Measurements from ENCODE around the gene ENTREP1. TPM values are rescaled to one million over a fixed set of nuclear protein-coding genes. Genes with fewer than 3 reads are reported as not detected.

The ENTREP1 gene
- total RNA-seq, 1 experiment from 2014 or later, result not detected

DNA sequence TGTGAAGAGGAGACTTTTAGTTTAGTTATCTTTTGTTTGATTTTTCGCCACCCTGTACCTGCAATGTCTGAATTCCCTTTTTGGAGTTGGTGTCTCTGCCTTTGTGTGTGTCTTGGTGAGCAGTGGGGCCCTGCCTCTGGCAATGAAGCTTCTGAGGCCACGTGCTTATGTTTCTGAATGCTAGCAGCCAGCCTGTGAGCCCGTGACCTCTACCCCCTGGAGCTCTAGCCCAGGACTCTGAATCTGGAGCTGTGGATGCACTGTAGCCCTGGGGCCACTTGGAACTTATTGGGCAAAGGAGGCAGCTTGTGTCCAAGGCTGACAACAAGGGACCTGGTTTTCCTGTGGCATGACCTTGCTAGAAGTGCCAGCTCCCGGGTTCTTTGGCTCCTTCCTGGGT lies 19.4 kb downstream of the ENTREP1 start:
- no TSS peak for BruUV-seq (replicated peaks)
- POLR2A ChIA-PET, result no interaction called here
- DNase-seq, result no peak
- H3K36me3 ChIP-seq (ENCODE audit: control insufficient read depth, insufficient read depth, low read length), result no peaks in the 10 kb centered on the region
- H3K27me3 ChIP-seq (replicated peaks; ENCODE audit: control insufficient read depth, insufficient read depth, low read length), result no peaks in the 10 kb centered on the region
- intact Hi-C loops (cut with micrococcal nuclease; ENCODE audit: unreplicated experiment), result no loop called here
- CTCF ChIA-PET, result no interaction called here
- Mint-ChIP-seq H3K27me3 (ENCODE audit: insufficient read depth, unreplicated experiment) (no peaks in the 10 kb centered on the region), H3K36me3 (ENCODE audit: insufficient read depth, unreplicated experiment) (no peaks in the 10 kb centered on the region), H3K9me3 (ENCODE audit: unreplicated experiment) (no peaks in the 10 kb centered on the region), H3K27ac (ENCODE audit: unreplicated experiment) (no peak overlapping the region), H3K4me1 (ENCODE audit: low read depth, unreplicated experiment) (no peaks in the 10 kb centered on the region), H3K4me3 (ENCODE audit: unreplicated experiment) (no peak overlapping the region)
- TF ChIP-seq, protein P1, sequence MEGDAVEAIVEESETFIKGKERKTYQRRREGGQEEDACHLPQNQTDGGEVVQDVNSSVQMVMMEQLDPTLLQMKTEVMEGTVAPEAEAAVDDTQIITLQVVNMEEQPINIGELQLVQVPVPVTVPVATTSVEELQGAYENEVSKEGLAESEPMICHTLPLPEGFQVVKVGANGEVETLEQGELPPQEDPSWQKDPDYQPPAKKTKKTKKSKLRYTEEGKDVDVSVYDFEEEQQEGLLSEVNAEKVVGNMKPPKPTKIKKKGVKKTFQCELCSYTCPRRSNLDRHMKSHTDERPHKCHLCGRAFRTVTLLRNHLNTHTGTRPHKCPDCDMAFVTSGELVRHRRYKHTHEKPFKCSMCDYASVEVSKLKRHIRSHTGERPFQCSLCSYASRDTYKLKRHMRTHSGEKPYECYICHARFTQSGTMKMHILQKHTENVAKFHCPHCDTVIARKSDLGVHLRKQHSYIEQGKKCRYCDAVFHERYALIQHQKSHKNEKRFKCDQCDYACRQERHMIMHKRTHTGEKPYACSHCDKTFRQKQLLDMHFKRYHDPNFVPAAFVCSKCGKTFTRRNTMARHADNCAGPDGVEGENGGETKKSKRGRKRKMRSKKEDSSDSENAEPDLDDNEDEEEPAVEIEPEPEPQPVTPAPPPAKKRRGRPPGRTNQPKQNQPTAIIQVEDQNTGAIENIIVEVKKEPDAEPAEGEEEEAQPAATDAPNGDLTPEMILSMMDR (IDR thresholded peaks at IDR 0.05; ENCODE audit: insufficient read depth in 1 of 2, low read depth in 1 of 2, low read length in 1 of 2, severe bottlenecking in 1 of 2, unreplicated experiment in 1 of 2), result no peak
- H3K9me3 ChIP-seq, result no peaks in the 10 kb centered on the region
- no peak overlapping the region for H3K4me3 ChIP-seq (ENCODE audit: low read depth, low read length)
- no peaks in the 10 kb centered on the region for H3K4me1 ChIP-seq

GRCh38 chr9:69346596-69347390 lies 21.8 kb downstream of the ENTREP1 start:
- Mint-ChIP-seq H3K4me1 (ENCODE audit: low read depth, unreplicated experiment) (no peaks in the 10 kb centered on the region), H3K9me3 (ENCODE audit: unreplicated experiment) (no peaks in the 10 kb centered on the region), H3K4me3 (ENCODE audit: unreplicated experiment) (no peak overlapping the region), H3K27ac (ENCODE audit: unreplicated experiment) (no peak overlapping the region), H3K36me3 (ENCODE audit: insufficient read depth, unreplicated experiment) (no peaks in the 10 kb centered on the region), H3K27me3 (ENCODE audit: insufficient read depth, unreplicated experiment) (peaks cover 3% of the 10 kb centered on the region)
- POLR2A ChIA-PET, result no interaction called here
- Histone ChIP-seq H3K36me3 (ENCODE audit: control insufficient read depth, insufficient read depth, low read length) (no peaks in the 10 kb centered on the region), H3K9me3 (no peaks in the 10 kb centered on the region), H3K4me3 (ENCODE audit: low read depth, low read length) (no peak overlapping the region), H3K4me1 (no peaks in the 10 kb centered on the region), H3K27me3 (replicated peaks; ENCODE audit: control insufficient read depth, insufficient read depth, low read length) (no peaks in the 10 kb centered on the region)
- BruUV-seq (replicated peaks), result no TSS peak
- CTCF ChIA-PET, result no interaction called here
- DNase-seq, result no peak
- TF ChIP-seq, protein P1 (IDR thresholded peaks at IDR 0.05; ENCODE audit: insufficient read depth in 1 of 2, low read depth in 1 of 2, low read length in 1 of 2, severe bottlenecking in 1 of 2, unreplicated experiment in 1 of 2), result no peak
- intact Hi-C loops (cut with micrococcal nuclease; ENCODE audit: unreplicated experiment), result no loop called here

DNA sequence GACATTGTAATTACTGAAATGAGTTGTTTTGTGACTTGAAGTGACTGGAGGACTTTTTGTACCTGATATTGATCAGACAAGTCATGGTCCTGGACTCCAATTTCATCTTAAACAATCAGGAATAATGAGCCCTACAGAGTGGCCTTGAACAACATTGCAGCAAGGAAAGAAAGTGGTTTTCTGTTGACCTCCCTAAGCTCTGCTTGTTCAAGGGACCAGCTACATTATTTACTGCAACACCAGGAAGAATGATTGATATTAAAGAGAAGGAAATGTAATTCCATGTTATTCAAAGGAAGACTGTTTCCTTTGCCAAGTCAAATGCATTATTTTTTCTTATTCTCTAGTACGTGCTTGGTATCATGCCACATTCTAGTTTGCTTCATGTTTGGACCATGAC lies 22.6 kb downstream of the ENTREP1 start:
- H3K27me3 Mint-ChIP-seq (ENCODE audit: insufficient read depth, unreplicated experiment), result peaks cover 3% of the 10 kb centered on the region
- no peak overlapping the region for H3K4me3 Mint-ChIP-seq (ENCODE audit: unreplicated experiment)
- H3K27ac Mint-ChIP-seq (ENCODE audit: unreplicated experiment), result no peak overlapping the region
- intact Hi-C loops (cut with micrococcal nuclease; ENCODE audit: unreplicated experiment), result no loop called here
- ChIA-PET POLR2A (no interaction called here), CTCF (no interaction called here)
- Histone ChIP-seq H3K27me3 (replicated peaks; ENCODE audit: control insufficient read depth, insufficient read depth, low read length) (no peaks in the 10 kb centered on the region), H3K9me3 (no peaks in the 10 kb centered on the region), H3K4me3 (ENCODE audit: low read depth, low read length) (no peak overlapping the region), H3K36me3 (ENCODE audit: control insufficient read depth, insufficient read depth, low read length) (no peaks in the 10 kb centered on the region), H3K4me1 (no peaks in the 10 kb centered on the region)
- TF ChIP-seq, protein P1 (IDR thresholded peaks at IDR 0.05; ENCODE audit: insufficient read depth in 1 of 2, low read depth in 1 of 2, low read length in 1 of 2, severe bottlenecking in 1 of 2, unreplicated experiment in 1 of 2), result no peak
- no peaks in the 10 kb centered on the region for H3K36me3 Mint-ChIP-seq (ENCODE audit: insufficient read depth, unreplicated experiment)
- H3K4me1 Mint-ChIP-seq (ENCODE audit: low read depth, unreplicated experiment), result no peaks in the 10 kb centered on the region
- DNase-seq, result no peak
- no peaks in the 10 kb centered on the region for H3K9me3 Mint-ChIP-seq (ENCODE audit: unreplicated experiment)
- BruUV-seq (replicated peaks), result no TSS peak

Data from Caco-2 (cell line).